ENCODE data around the gene ZFP28.
A peak's percentile ranks its signal among the peaks of the same experiment; 100 is the strongest.

The ZFP28 gene

DNA sequence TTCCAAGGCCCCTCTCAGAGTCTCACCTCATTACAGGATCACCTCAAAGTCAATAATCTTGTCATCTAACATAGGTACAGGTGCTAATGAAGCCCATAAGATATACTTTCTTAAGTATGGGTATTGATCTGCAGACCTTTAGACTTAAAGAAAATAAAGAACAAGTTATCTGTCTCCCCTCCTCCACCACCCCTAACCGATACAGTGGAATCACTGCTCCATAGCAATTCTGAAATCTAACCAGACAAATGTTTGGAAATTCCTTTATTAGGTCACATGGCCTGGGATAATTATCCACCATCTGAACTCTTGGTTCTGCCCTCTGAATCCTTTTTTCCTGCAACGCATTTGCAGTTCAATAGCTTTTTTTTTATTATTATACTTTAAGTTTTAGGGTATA, 24.0 kb downstream of the ZFP28 start:
- Histone ChIP-seq H3K27me3 (ENCODE audit: control insufficient read depth, insufficient read depth, low read length) (no peaks in the 10 kb centered on the region), H3K36me3 (ENCODE audit: control insufficient read depth, insufficient read depth, low read length) (no peaks in the 10 kb centered on the region), H3K4me1 (ENCODE audit: control insufficient read depth, insufficient read depth, low read length) (peaks cover 1% of the 10 kb centered on the region), H3K9me3 (ENCODE audit: control insufficient read depth, low read length) (peaks cover 18% of the 10 kb centered on the region), H3K4me3 (ENCODE audit: low read length) (no peak overlapping the region), H3K9ac (ENCODE audit: low read length) (no peak overlapping the region)

DNA sequence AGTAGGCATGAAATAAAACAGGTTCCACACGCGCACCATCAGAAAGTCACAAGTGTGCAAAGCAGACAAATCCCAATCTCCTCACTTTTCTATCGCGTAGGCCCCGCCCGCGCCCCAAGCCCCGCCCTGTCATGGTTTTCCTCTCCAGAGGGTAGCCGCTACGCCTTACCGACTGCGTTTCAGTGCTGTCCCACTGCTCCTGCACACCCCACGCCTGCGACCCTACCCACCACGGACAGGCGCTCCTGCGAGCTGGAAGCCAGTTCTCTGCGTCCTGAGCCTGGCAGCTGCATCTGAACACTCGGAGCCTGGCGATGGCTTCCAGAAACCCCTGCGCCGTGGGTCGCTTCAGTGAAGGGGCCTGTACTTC, 28.1 kb downstream of the ZFP28 start:
- Histone ChIP-seq H3K27me3 (ENCODE audit: control insufficient read depth, insufficient read depth, low read length) (no peaks in the 10 kb centered on the region), H3K9ac (ENCODE audit: low read length) (peak overlapping the region; percentile 79), H3K36me3 (ENCODE audit: control insufficient read depth, insufficient read depth, low read length) (no peaks in the 10 kb centered on the region), H3K9me3 (ENCODE audit: control insufficient read depth, low read length) (peaks cover 30% of the 10 kb centered on the region), H3K4me3 (ENCODE audit: low read length) (peak overlapping the region; percentile 93), H3K4me1 (ENCODE audit: control insufficient read depth, insufficient read depth, low read length) (peaks cover 7% of the 10 kb centered on the region)

DNA sequence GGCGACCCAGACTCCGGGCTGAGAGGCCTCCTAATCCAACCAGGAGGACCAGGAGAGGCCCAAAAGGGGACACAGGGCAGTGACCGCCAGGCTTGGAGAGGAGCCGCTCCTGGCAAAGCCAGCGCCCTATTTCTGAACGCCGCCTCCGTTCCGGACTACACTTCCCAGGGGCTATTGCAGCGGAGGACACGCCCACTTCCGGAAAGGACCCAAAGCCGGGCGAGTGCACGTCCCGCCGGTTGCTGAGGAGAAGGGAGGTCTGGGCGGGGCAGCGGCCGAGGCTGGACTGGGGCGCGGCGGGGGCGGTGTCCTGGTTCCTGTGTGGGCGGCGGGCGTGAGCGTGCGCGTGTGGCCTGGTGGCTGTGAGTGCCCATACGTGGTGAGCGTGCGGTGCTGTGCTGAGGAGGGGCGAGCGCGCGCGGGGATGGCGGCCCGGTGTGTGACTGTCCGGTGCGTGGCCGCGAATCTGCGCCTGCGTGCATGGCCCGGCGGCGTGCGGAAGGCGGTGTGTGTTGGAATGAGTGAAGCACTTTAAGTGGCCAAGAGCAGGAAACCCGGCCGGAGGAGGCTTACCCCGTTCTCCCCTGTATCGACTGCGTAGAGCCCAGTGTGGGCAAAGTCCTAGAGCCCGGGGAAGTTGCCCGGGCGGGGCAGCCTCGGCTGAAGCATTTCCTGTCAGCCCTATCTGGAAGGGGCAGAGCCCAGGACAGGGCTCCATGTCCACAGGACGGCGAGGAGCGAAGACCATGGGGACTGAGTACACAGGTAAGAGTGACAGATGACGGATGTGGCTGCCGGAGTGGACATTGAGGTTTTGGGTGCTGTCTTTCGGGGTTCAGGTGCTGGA, 28.7 kb downstream of the ZFP28 start, which contains the start of gene ZNF470:
Gene ZNF470, plus strand, starts transcription at position 195 of the 847 bp plus-strand sequence. CDS start 2,844 bp downstream, outside the sequence.
- Histone ChIP-seq H3K9me3 (ENCODE audit: control insufficient read depth, low read length) (peaks cover 25% of the 10 kb centered on the region), H3K4me1 (ENCODE audit: control insufficient read depth, insufficient read depth, low read length) (peaks cover 7% of the 10 kb centered on the region), H3K9ac (ENCODE audit: low read length) (peak within 1 kb of the TSS; percentile 79), H3K4me3 (ENCODE audit: low read length) (peak within 1 kb of the TSS; percentile 93), H3K27me3 (ENCODE audit: control insufficient read depth, insufficient read depth, low read length) (no peaks in the 10 kb centered on the region), H3K36me3 (ENCODE audit: control insufficient read depth, insufficient read depth, low read length) (no peaks in the 10 kb centered on the region)

DNA sequence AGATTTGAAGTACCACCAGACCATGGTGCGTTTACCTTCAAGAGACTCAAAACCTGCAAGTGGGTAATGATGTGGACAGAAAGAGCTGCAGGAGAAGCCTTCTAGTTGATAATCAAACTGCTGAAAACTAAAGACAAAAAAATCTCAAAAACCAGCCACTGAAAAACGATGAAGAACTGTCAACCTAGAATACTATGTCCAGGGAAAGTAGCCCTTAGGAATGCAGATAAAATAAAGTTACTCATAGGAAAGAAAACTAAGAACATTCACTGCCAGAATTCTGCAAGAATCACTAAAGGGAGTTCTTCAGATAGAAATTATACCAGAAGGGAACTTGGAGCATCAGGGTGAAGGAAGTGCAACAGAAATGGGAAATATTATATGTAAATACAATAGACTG, 33.8 kb downstream of the ZFP28 start:
- no peak overlapping the region for H3K9ac ChIP-seq (ENCODE audit: low read length)
- H3K9me3 ChIP-seq (ENCODE audit: control insufficient read depth, low read length): peaks cover 37% of the 10 kb centered on the region
- H3K4me1 ChIP-seq (ENCODE audit: control insufficient read depth, insufficient read depth, low read length): peaks cover 7% of the 10 kb centered on the region
- peaks cover 5% of the 10 kb centered on the region for H3K36me3 ChIP-seq (ENCODE audit: control insufficient read depth, insufficient read depth, low read length)
- no peak overlapping the region for H3K4me3 ChIP-seq (ENCODE audit: low read length)
- no peaks in the 10 kb centered on the region for H3K27me3 ChIP-seq (ENCODE audit: control insufficient read depth, insufficient read depth, low read length)

DNA sequence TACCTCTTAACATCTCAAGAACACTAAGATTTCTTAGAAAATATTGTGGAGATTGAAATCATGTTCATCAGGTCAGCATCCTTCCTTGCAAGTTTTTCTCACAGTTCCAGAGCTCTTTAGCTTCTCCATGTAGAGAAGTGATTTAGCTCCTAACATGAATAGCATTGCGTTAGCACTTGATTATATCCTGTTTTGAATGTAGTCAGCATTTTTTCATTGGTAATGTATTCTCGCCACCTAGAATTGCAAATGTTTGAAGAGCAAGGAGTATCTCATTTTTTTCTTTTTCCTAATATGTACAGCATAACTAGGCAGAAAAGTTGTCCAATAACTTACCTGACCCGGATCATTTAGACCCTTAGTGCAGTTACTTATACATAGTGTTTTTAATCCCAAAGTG, 35.2 kb downstream of the ZFP28 start:
- Histone ChIP-seq H3K4me3 (ENCODE audit: low read length) (no peak overlapping the region), H3K9ac (ENCODE audit: low read length) (no peak overlapping the region), H3K9me3 (ENCODE audit: control insufficient read depth, low read length) (peaks cover 39% of the 10 kb centered on the region), H3K36me3 (ENCODE audit: control insufficient read depth, insufficient read depth, low read length) (peaks cover 5% of the 10 kb centered on the region), H3K27me3 (ENCODE audit: control insufficient read depth, insufficient read depth, low read length) (no peaks in the 10 kb centered on the region), H3K4me1 (ENCODE audit: control insufficient read depth, insufficient read depth, low read length) (no peaks in the 10 kb centered on the region)

DNA sequence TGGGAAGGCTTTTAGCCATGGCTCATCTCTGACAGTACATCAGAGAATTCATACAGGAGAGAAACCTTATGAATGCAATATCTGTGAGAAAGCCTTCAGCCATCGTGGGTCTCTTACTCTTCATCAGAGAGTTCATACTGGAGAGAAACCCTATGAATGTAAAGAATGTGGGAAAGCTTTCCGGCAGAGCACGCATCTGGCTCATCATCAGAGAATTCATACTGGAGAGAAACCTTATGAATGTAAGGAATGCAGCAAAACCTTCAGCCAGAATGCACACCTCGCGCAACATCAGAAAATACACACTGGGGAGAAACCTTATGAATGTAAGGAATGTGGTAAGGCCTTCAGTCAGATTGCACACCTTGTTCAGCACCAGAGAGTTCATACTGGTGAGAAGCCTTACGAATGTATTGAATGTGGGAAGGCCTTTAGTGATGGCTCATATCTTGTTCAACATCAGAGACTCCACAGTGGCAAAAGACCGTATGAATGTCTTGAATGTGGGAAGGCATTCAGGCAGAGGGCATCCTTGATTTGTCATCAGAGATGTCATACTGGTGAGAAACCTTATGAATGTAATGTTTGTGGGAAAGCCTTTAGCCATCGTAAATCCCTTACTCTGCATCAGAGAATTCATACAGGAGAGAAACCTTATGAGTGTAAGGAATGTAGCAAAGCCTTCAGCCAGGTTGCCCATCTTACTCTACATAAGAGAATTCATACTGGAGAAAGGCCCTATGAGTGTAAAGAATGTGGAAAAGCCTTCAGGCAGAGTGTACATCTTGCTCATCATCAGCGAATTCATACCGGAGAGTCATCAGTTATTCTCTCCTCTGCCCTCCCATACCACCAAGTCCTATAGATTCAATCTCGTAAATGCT, 39.2 kb downstream of the ZFP28 start:
- Histone ChIP-seq H3K4me3 (ENCODE audit: low read length) (no peak overlapping the region), H3K36me3 (ENCODE audit: control insufficient read depth, insufficient read depth, low read length) (peaks cover 3% of the 10 kb centered on the region), H3K27me3 (ENCODE audit: control insufficient read depth, insufficient read depth, low read length) (no peaks in the 10 kb centered on the region), H3K9ac (ENCODE audit: low read length) (no peak overlapping the region), H3K4me1 (ENCODE audit: control insufficient read depth, insufficient read depth, low read length) (no peaks in the 10 kb centered on the region), H3K9me3 (ENCODE audit: control insufficient read depth, low read length) (peaks cover 23% of the 10 kb centered on the region)

DNA sequence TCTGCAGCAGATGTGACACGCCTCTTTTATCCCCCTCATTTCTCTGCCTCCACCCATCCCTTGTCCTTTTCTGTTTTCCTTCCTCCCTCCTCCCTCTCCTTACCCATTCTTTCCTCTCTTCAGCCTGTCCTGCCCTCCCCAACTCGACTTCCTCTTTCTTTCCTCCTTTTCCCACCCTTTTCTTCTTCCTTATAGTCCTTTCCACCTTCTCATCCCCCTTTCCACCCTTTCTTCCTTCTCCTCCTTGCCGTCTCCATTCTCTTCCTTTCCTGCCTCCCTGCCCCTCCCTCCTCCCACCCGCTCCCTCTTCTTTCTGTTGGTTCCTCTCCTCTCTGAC, 55.7 kb downstream of the ZFP28 start:
- H3K4me1 ChIP-seq (ENCODE audit: control insufficient read depth, insufficient read depth, low read length): peaks cover 4% of the 10 kb centered on the region
- no peak overlapping the region for H3K9ac ChIP-seq (ENCODE audit: low read length)
- no peaks in the 10 kb centered on the region for H3K9me3 ChIP-seq (ENCODE audit: control insufficient read depth, low read length)
- H3K36me3 ChIP-seq (ENCODE audit: control insufficient read depth, insufficient read depth, low read length): no peaks in the 10 kb centered on the region
- H3K4me3 ChIP-seq (ENCODE audit: low read length): no peak overlapping the region
- H3K27me3 ChIP-seq (ENCODE audit: control insufficient read depth, insufficient read depth, low read length): no peaks in the 10 kb centered on the region

DNA sequence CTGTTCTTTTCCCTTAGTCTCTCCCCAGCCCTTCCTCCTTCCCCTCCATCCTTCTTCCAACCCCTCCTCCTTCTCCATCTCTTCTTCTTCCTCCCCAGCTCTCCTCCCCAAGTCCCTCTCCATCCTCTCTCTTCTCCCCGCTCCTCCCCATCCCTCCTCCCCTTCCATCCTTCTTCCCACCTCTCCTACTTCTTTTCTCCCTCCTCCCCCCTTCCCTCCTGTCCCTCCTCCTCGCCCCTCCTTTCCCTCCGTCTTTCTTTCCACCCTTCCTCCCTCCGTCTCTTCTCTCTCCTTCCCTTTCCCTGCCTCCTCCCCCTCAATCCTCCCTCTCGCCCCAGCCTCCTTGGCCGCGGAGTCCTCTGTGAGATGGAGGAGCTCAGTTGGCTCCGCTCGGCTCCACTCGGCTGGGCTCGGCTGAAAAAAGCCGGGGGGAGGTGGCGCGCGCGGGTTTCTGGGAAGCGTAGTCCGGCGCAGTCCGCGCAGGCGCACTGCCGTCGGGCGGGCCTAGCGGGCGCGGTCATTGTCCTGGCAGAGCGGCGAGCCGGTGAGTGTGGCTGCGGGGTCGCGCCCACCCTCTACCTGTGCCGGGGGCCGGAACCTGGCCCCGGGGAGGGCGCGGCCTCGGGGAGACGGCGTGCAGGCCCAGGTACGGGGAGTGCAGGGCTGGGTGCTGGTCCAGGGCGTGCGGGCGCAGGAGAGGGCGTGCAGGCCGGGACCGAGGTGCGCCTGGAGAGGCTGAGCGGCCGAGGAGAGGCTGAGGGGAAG, 56.2 kb downstream of the ZFP28 start, which contains the start of gene ZNF71:
Gene ZNF71, plus strand, starts transcription at position 520 of the 765 bp plus-strand sequence. CDS start 6,257 bp downstream, outside the sequence.
- H3K4me3 ChIP-seq (ENCODE audit: low read length): peak within 1 kb of the TSS; percentile 80
- no peaks in the 10 kb centered on the region for H3K9me3 ChIP-seq (ENCODE audit: control insufficient read depth, low read length)
- H3K9ac ChIP-seq (ENCODE audit: low read length): peak within 1 kb of the TSS; percentile 75
- no peaks in the 10 kb centered on the region for H3K27me3 ChIP-seq (ENCODE audit: control insufficient read depth, insufficient read depth, low read length)
- H3K36me3 ChIP-seq (ENCODE audit: control insufficient read depth, insufficient read depth, low read length): no peaks in the 10 kb centered on the region
- H3K4me1 ChIP-seq (ENCODE audit: control insufficient read depth, insufficient read depth, low read length): peaks cover 4% of the 10 kb centered on the region

DNA sequence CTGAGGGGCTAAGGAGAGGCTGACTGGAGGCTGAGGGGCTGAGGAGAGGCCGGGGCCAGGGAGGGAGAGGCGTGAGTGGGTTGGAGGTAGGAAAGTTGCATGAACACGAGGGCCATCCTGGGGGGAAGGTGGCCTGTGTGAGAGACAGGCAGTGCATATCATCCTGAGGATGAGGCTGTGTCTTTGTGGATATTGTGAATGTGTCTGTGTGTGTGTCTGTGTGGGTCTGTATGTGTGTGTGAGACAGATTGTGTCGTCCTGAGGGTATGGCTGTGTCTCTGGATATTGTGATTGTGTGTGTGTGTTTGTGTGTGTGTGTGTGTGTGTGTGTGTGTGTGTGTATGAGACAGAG, 56.8 kb downstream of the ZFP28 start:
- H3K4me3 ChIP-seq (ENCODE audit: low read length): peak overlapping the region; percentile 80
- H3K4me1 ChIP-seq (ENCODE audit: control insufficient read depth, insufficient read depth, low read length): peaks cover 4% of the 10 kb centered on the region
- H3K9me3 ChIP-seq (ENCODE audit: control insufficient read depth, low read length): no peaks in the 10 kb centered on the region
- no peaks in the 10 kb centered on the region for H3K36me3 ChIP-seq (ENCODE audit: control insufficient read depth, insufficient read depth, low read length)
- H3K9ac ChIP-seq (ENCODE audit: low read length): peak overlapping the region; percentile 75
- no peaks in the 10 kb centered on the region for H3K27me3 ChIP-seq (ENCODE audit: control insufficient read depth, insufficient read depth, low read length)

DNA sequence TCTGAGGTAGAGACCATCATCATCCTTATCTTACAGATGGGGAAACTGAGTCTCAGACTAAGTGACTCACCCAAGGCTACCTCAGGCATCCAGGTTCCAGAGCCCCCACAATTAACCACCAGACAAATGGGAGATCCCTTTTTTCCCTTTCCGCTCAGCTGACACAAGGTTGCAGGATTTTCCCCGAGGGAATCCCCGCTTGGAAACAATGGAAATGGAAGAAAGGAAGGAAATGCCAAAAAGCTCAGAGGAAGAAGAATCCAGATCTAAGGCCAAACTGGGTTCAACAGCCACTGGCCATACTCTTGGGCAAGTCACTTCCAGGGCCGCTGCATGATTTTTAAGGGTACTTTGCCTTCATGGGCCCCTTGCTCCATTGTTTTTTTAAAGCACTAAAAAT, 57.9 kb downstream of the ZFP28 start:
- H3K4me3 ChIP-seq (ENCODE audit: low read length): no peak overlapping the region
- no peak overlapping the region for H3K9ac ChIP-seq (ENCODE audit: low read length)
- peaks cover 4% of the 10 kb centered on the region for H3K9me3 ChIP-seq (ENCODE audit: control insufficient read depth, low read length)
- H3K36me3 ChIP-seq (ENCODE audit: control insufficient read depth, insufficient read depth, low read length): no peaks in the 10 kb centered on the region
- H3K27me3 ChIP-seq (ENCODE audit: control insufficient read depth, insufficient read depth, low read length): no peaks in the 10 kb centered on the region
- H3K4me1 ChIP-seq (ENCODE audit: control insufficient read depth, insufficient read depth, low read length): peaks cover 4% of the 10 kb centered on the region

DNA sequence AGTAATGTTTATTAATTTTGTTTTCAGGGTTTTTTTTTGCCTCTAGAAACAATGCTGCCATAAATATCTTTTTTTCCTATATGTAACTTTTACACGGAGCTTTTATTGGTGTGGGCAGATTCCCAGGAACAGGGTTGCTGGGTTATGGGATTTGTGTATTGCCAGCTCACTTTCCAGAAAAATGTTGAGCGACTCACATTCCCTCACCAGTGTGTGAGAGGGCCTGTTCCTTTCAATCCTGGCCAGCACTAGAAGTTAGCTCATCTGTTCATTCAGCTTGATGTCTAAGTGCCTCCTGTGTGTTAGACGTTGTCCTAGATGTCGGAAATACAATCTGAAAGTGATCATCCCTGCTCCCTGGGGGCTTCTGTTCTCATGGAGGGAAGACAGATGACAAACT, 58.9 kb downstream of the ZFP28 start:
- Histone ChIP-seq H3K4me3 (ENCODE audit: low read length) (no peak overlapping the region), H3K4me1 (ENCODE audit: control insufficient read depth, insufficient read depth, low read length) (peaks cover 4% of the 10 kb centered on the region), H3K9ac (ENCODE audit: low read length) (no peak overlapping the region), H3K27me3 (ENCODE audit: control insufficient read depth, insufficient read depth, low read length) (no peaks in the 10 kb centered on the region), H3K36me3 (ENCODE audit: control insufficient read depth, insufficient read depth, low read length) (no peaks in the 10 kb centered on the region), H3K9me3 (ENCODE audit: control insufficient read depth, low read length) (peaks cover 4% of the 10 kb centered on the region)

All from mucosa of stomach (tissue), 1 donor.